A673 (cell line): ENCODE data around the gene AHRR. TPM values are rescaled to one million over a fixed set of nuclear protein-coding genes. Genes with fewer than 3 reads are reported as not detected.
A peak's percentile ranks its signal among the peaks of the same experiment; 100 is the strongest.

Experiments used
- BruUV-seq: library from RNA; stranded (reverse); fragments of 400-500 nt; replicated peaks from 2 replicates; lab custom pipeline; 2021; lab: Mats Ljungman, UMichigan
- CTCF ChIA-PET: fragments of 300-600 bp; sonication (Branson Sonifier 250); formaldehyde crosslinking; loops from one replicate; lab custom pipeline; 2022; ENCODE audit warnings: antibody characterized with exemption; lab: Charles Lee
- POLR2A ChIA-PET: fragments of 300-600 bp; sonication (Branson Sonifier 250); formaldehyde crosslinking; loops from one replicate; lab custom pipeline; 2022; ENCODE audit warnings: antibody characterized with exemption; ENCODE audit not compliant: low non-redundant PET; lab: Charles Lee
- DNase-seq: peaks from one replicate; pipeline ENCODE4 v3.0.0-alpha.2; 2015; ENCODE audit warnings: low spot score
- H3K27ac ChIP-seq: fragments of 200-600 bp; sonication (generic); 2 replicates; pipeline ENCODE4 v1.5.1; 2016; ENCODE audit warnings: mixed run types, low read depth, mild to moderate bottlenecking, mixed read lengths, antibody characterized with exemption, low read length; ENCODE audit not compliant: poor library complexity, severe bottlenecking
- H3K27me3 ChIP-seq: fragments of 200-600 bp; sonication (generic); replicated peaks from 2 replicates; pipeline ENCODE4 v1.6.1; 2017; ENCODE audit warnings: mixed run types, low read depth, mild to moderate bottlenecking, mixed read lengths, antibody characterized with exemption, low read length; ENCODE audit not compliant: insufficient read depth, poor library complexity
- H3K36me3 ChIP-seq: fragments of 200-600 bp; sonication (generic); 2 replicates; pipeline ENCODE4 v1.6.1; 2016; ENCODE audit warnings: mixed run types, mild to moderate bottlenecking, mixed read lengths, antibody characterized with exemption, low read length; ENCODE audit not compliant: insufficient read depth, poor library complexity, severe bottlenecking
- H3K4me1 ChIP-seq: fragments of 200-600 bp; sonication (generic); 2 replicates; pipeline ENCODE4 v1.6.1; 2017; ENCODE audit warnings: mixed run types, mild to moderate bottlenecking, mixed read lengths, antibody characterized with exemption, low read length; ENCODE audit not compliant: insufficient read depth, poor library complexity, severe bottlenecking
- H3K4me3 ChIP-seq: fragments of 200-600 bp; sonication (generic); 2 replicates; pipeline ENCODE4 v1.5.1; 2016; ENCODE audit warnings: low read depth, mixed run types, mild to moderate bottlenecking, mixed read lengths, low read length; ENCODE audit not compliant: poor library complexity, severe bottlenecking
- H3K9me3 ChIP-seq: fragments of 200-600 bp; sonication (generic); 2 replicates; pipeline ENCODE4 v1.6.1; 2016; ENCODE audit warnings: mixed run types, low read depth, mild to moderate bottlenecking, mixed read lengths, antibody characterized with exemption, low read length; ENCODE audit not compliant: poor library complexity, severe bottlenecking
- EZH2 ChIP-seq: fragments of 200-600 bp; sonication (generic); IDR thresholded peaks from 2 replicates; pipeline ENCODE4 v1.6.1; 2017; ENCODE audit warnings: borderline replicate concordance, low read depth, mild to moderate bottlenecking, mixed read lengths, antibody characterized with exemption, low read length; ENCODE audit not compliant: poor library complexity, severe bottlenecking
- intact Hi-C: fragments of 100-400 bp; cut with micrococcal nuclease; formaldehyde crosslinking; loops from one replicate; pipeline ENCODE4 v1.10.0; 2022; ENCODE audit not compliant: unreplicated experiment
- total RNA-seq: library from RNA; stranded (reverse); gene quantifications from 2 replicates; pipeline ENCODE4 v1.2.3, GENCODE V29; 2021
- TF ChIP-seq, protein P1 (sequence below): fragments of 300-800, 200-600 bp; sonication (generic); conservative IDR thresholded peaks from 2 replicates; pipeline ENCODE4 v1.5.1; 2017; ENCODE audit warnings: low read depth, mild to moderate bottlenecking, antibody characterized with exemption, low read length, moderate library complexity, mixed read lengths

Gene AHRR
- total RNA-seq, 1 experiment from 2014 or later, result 2.2 TPM

DNA sequence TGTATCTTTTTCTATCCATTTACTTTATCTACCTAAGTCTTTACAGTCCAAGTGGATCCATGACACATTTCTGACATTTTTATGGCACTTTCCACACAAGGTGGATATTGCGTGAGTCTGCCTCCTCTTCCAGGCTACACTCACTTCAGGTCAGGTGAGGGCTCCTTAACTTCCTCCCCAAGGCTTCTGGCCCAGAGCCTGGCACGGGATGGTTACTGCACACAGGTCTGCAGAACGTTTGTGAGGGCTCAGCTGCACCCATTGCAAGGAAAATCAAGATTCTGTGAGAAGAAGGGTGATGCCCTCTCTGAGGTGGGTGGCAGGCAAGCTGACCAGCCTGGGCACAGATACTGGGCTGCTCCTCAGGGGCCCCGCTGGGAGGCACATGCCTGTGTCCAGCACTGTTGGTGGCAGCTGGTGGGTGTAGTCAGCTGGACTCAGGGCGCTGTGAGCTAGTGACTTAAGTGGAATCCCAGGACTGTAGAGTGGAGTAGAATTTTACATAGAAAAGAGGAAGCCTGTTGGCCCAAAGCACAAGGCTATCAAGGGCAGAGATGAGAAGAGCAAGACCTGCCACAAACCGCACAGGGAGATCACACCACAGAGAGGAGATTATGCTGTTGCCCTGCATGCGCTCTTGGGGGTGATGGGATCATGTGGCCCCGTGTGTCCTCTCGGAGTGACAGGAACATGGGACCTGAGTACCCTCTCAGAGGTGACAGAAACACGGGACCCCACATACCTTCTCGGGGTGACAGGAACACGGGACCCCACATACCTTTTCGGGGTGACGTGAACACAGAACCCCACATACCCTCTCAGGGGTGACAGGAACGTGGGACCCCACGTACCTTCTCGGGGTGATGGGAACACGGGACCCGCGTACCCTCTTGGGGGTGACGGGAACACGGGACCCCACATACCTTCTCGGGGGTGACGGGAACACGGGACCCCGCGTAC lies 21.3 kb downstream of the AHRR start:
- intact Hi-C loops, result no loop called here
- no peaks in the 10 kb centered on the region for H3K27me3 ChIP-seq
- CTCF ChIA-PET, result no interaction called here
- no TSS peak for BruUV-seq
- H3K4me3 ChIP-seq, result no peak overlapping the region
- peaks cover 11% of the 10 kb centered on the region for H3K4me1 ChIP-seq
- no peak for DNase-seq
- no peak for TF ChIP-seq EZH2
- TF ChIP-seq, protein P1, sequence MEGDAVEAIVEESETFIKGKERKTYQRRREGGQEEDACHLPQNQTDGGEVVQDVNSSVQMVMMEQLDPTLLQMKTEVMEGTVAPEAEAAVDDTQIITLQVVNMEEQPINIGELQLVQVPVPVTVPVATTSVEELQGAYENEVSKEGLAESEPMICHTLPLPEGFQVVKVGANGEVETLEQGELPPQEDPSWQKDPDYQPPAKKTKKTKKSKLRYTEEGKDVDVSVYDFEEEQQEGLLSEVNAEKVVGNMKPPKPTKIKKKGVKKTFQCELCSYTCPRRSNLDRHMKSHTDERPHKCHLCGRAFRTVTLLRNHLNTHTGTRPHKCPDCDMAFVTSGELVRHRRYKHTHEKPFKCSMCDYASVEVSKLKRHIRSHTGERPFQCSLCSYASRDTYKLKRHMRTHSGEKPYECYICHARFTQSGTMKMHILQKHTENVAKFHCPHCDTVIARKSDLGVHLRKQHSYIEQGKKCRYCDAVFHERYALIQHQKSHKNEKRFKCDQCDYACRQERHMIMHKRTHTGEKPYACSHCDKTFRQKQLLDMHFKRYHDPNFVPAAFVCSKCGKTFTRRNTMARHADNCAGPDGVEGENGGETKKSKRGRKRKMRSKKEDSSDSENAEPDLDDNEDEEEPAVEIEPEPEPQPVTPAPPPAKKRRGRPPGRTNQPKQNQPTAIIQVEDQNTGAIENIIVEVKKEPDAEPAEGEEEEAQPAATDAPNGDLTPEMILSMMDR, result no peak
- no peaks in the 10 kb centered on the region for H3K9me3 ChIP-seq
- no peak overlapping the region for H3K27ac ChIP-seq
- no peaks in the 10 kb centered on the region for H3K36me3 ChIP-seq
- POLR2A ChIA-PET, result no interaction called here

DNA sequence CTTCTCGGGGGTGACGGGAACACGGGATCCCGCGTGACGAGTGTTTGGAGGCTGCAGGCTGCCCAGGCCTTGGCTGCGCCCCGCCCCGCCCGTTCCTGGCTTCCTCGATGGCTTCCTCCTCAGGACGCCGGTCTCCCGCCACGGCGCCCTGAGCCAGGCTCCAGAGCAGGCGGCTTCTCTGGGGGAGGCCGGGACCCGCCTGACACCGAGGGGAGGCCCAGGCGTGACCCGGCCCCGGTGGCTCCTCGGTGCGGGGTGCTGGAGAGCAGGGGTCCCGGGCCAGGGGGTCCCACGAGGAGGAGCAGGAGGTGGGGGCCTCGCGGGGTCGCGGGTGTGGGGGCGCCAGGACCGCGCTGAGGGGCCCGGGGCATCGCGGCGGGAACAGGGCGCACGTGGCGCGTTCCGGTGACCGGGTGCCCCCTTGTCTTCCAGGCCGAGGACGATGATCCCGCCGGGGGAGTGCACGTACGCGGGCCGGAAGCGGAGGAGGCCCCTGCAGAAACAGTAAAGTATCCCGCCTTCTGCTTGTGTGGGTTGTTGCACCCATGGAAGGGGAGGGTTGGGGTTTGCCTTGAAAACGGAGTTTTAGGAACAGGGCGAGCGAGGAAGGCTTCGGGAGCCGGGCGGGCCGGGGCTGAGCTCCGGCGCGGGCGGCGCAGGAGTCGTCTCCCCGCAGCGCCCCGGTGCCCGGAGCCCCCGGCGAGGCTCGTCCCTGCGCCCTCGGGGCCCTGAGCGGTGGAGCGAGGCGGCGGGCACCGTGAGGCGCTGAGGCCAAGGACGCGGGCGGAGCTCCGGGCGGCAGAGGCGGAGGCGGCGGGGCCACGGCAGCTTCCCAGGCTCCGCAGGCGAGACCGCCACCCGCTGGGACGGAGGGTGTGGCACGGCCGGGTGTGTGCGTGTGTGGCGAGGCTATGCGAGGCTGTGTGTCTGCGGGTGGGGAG lies 22.2 kb downstream of the AHRR start:
- H3K4me1 ChIP-seq, result peaks cover 11% of the 10 kb centered on the region
- DNase-seq, result peak; percentile 80
- H3K27ac ChIP-seq, result no peak overlapping the region
- CTCF ChIA-PET, result no interaction called here
- no peaks in the 10 kb centered on the region for H3K36me3 ChIP-seq
- POLR2A ChIA-PET, result no interaction called here
- BruUV-seq, result no TSS peak
- TF ChIP-seq, protein P1, result no peak
- no peak for TF ChIP-seq EZH2
- H3K9me3 ChIP-seq, result no peaks in the 10 kb centered on the region
- H3K4me3 ChIP-seq, result peak overlapping the region; percentile 38
- no peaks in the 10 kb centered on the region for H3K27me3 ChIP-seq
- intact Hi-C loops, result no loop called here

DNA sequence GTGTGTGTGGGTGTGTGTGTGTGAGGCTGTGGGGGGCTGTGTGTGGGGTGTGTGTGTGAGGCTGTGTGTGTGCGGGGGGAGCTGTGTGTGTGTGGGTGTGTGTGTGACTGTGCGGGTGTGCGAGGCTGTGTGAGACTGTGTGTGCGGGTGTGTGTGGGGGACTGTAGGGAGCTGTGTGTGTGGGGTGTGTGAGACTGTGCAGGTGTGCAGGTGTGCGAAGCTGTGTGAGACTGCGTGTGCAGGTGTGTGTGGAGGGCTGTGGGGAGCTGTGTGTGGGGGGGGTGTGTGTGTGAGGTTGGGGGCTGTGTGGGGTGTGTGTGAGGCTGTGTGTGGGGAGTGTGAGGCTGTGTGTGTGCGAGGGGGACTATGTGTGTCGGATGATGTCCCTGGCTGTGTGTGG lies 23.2 kb downstream of the AHRR start:
- Histone ChIP-seq H3K27ac (no peak overlapping the region), H3K4me1 (peaks cover 11% of the 10 kb centered on the region), H3K4me3 (no peak overlapping the region), H3K9me3 (no peaks in the 10 kb centered on the region), H3K27me3 (no peaks in the 10 kb centered on the region), H3K36me3 (no peaks in the 10 kb centered on the region)
- no TSS peak for BruUV-seq
- DNase-seq, result no peak
- TF ChIP-seq EZH2, result no peak
- TF ChIP-seq, protein P1, result no peak
- CTCF ChIA-PET, result no interaction called here
- POLR2A ChIA-PET, result no interaction called here
- intact Hi-C loops, result no loop called here
